Mammary epithelial cell (primary cell): ENCODE data around the gene GOLGA8S.
"Not testable (repeated sequence)": the region's sequence is repeated elsewhere in the genome, so short reads cannot be mapped to it uniquely, and the experiment has no call there.

Experiments
- EZH2 ChIP-seq: IDR thresholded peaks from 2 replicates; pipeline ENCODE4 v1.6.1; 2012; ENCODE audit warnings: low read length, inconsistent platforms, borderline replicate concordance
- TF ChIP-seq, protein P1 (sequence below), 2 donors: IDR thresholded peaks in 1 of 2; conservative IDR thresholded peaks in 1 of 2; 2 replicates each; pipeline ENCODE4 v1.5.1; 2011 to 2012; ENCODE audit warnings: inconsistent platforms in 2 of 2, low read length in 2 of 2, mild to moderate bottlenecking in 2 of 2, control low read depth in 1 of 2, low read depth in 1 of 2; ENCODE audit not compliant: insufficient read depth in 1 of 2; ENCODE audit errors: extremely low read depth in 1 of 2

DNA sequence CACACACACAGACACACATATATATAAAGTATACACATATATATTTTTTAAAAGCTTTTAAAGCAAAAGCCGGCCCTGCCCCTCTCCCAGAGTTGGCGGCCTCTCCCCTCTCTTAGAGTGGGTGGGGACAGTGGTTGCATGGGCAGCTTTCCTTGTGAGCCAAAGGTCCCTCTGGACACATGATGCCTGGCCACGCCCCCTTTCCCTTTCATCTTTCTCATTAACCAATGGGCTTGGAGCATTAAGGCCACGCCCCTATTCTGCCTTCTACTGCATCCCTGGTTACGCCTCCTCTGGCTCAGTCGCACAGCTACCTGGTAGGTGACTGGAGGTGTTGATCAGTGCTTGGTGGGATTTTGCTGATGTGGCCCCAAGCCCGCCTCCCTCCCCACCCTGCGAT lies at the start of gene GOLGA8S:
- TF ChIP-seq, protein P1, sequence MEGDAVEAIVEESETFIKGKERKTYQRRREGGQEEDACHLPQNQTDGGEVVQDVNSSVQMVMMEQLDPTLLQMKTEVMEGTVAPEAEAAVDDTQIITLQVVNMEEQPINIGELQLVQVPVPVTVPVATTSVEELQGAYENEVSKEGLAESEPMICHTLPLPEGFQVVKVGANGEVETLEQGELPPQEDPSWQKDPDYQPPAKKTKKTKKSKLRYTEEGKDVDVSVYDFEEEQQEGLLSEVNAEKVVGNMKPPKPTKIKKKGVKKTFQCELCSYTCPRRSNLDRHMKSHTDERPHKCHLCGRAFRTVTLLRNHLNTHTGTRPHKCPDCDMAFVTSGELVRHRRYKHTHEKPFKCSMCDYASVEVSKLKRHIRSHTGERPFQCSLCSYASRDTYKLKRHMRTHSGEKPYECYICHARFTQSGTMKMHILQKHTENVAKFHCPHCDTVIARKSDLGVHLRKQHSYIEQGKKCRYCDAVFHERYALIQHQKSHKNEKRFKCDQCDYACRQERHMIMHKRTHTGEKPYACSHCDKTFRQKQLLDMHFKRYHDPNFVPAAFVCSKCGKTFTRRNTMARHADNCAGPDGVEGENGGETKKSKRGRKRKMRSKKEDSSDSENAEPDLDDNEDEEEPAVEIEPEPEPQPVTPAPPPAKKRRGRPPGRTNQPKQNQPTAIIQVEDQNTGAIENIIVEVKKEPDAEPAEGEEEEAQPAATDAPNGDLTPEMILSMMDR (conservative IDR thresholded peaks at IDR 0.05 in 1 of 2, IDR thresholded peaks at IDR 0.05 in 1 of 2; ENCODE audit: extremely low read depth in 1 of 2, insufficient read depth in 1 of 2, low read depth in 1 of 2, low read length in 2 of 2), result not testable (repeated sequence)
- not testable (repeated sequence) for TF ChIP-seq EZH2
